CD4-positive, alpha-beta T cell treated with Interleukin-21 for 1 hour (primary cell): ENCODE results near the gene LAMB1.

Experiments used
- DNase-seq: peaks from one replicate; pipeline ENCODE4 v3.0.0-alpha.2; 2020

LAMB1 gene

DNA sequence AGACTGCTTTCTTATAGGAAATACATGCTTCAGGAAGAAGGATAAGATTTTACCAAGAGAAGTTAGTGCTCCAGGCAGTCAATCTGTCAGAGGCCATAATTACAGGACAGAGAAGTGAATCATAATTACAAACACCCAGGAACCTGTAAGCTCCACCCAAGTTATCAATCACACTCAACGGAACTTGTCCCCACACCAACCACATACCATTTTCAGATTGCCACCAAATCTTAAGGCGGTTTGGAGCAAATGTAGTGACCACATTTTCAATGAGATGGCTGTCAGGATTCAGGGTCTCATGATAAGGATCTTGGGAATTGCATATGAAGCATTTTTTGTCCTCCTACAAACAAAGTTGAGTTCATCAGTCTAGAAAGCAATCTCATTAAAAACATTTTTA, 4.8 kb downstream of the LAMB1 start:
- DNase-seq = no peak

DNA sequence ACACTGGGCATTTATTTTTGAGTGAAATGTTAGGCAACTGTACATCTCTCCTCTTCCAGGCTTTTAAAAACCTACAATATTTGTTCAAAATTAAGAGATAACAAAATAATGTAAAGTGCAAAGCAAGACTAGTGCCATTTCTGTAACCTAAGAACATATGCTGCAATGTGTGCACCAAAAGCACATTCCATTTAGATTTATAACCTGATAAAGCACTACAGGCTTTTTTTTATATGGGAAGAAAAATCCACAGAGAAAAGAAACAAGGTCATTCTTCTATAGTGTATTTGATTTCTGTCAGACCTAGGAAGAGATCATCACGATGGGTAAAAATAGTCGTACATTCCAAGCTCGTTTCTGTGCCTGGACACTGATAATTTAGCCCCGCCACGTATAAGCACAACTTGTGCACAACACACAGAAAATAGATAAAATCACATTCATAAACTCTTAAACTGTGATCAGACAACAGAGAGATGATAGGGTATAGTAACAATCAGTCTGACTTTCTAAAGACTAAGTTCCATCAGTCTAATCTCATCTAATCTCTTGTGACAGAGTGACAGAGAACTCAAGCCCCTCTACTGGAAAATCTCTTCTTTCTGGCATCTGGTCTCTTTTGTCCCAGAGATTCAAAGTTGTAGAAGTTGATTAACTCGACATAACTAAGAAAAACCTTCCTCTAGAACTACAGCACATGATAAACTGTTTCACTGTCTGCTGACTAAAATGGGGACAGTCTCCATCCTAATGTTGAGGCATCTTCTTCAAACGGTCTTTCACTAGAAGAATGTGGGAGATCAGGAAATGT, 6.7 kb downstream of the LAMB1 start:
- no peak for DNase-seq

DNA sequence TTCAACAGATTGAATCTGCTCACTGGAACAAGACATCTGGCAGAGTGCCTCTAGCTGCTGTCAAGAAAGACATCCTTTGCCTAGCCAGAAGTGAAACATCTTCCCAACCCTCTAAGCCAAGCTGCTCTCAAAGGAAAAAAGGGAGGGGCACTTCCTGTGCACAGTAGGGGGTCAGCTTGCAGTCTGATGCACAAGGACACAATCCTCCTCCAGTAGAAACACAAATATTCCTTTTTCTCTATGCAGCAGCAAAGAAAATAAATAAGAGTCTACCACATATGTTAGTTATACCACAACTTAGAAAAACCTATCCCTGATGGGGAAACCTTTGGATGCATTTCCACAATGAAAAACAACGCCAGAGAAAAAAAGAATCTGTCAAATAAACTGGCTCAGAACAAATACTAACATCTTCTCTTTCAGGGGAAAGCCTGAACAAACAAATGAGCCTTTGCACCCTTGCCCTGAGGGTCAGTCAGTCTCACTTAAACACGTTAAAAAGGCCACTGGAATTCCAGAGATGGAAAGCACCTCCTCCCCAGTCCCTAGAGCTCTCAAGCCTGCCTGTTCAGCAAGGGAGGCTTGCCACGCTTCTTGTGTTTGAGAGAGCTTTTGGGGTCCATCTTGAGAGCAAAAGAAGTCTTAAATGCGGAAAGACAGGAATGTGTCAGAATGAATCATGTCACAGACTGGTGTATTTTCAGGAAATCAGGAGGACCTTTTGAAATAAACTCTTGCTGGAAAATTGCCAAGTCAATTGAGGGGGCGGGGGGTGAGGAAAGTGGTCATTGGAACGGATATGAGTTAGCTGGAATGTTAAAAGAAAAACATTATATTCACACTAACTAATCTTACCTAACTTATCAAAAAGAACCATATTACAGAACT, 7.5 kb downstream of the LAMB1 start:
- no peak for DNase-seq

DNA sequence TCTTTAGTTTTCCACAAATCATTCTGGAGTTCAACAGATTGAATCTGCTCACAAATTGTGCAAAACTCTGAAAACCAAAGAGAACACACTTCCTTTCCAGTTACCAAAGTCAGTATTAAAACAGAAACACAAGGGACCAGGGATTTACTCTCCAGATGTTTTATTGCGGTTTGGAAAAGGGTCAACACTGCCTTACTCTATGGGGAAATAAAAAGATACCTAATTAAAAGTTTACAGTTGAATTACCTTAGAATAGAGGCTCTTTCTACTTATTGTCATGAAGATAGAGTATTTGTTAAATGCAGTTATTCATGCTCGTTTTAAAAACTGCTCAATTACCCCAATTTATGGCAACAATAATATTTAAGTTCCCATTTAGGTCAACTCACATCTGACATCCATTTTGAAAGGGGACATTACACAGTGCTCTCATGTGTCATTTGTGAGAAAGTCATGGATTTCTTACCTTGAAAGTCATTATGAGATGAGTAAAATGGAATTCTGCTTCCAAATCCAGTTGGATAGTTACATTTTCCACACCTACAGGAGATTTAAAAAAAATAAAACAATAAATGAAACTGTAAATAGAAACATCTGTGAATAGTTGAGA, 8.4 kb downstream of the LAMB1 start:
- no peak for DNase-seq

DNA sequence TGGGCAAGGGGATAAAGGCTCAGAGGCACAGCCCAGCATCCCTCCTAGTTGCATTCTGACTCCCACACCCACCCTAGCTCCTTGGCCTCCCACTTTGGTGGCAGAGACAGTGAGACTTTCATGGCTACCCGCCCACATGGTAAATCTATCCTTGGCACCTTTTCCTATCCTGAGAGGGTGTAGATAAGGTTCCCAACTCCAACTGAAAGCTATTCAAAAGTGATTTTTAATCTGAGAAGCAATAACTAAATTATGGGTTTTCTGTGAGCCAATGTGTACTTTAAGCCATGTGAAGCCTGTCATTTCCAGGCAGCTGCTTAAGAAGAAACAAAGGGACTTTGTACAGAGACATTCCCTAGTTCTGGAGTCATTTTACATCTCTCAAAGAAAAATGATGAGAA, 9.1 kb downstream of the LAMB1 start:
- no peak for DNase-seq

DNA sequence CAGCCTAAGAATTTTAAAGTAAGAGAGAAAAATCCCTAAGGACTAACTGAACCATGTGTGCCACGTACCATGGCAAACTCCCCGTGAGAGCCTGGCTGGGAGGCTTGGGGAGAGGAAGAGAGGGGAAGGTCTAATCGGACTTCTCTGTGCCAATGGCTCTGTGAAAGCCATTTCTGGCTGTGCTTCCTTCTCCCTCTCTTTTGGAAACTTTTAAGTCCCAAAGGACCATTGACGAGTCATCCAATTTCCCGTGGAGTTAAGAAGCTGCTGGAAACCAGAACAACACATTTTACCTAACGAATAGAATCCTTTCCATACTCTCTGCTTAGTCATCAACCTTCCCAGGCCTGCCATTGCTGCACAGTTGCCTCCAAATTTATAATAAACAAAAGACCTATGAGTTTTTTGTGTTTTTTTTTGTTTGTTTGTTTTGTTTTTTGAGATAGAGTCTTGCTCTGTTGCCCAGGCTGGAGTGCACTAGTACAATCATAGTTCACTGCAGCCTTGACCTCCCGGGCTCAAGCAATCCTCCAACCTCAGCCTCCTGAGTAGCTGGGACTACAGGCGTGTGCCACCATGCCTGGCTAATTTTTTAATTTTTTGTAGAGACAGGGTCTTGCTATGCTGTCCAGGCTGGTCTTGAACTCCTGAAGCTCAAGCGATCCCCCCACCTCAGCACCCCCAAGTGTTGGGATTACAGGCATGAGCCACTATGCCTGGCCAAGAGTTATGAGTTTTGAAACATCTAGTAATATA, 13.2 kb downstream of the LAMB1 start:
- DNase-seq = no peak

DNA sequence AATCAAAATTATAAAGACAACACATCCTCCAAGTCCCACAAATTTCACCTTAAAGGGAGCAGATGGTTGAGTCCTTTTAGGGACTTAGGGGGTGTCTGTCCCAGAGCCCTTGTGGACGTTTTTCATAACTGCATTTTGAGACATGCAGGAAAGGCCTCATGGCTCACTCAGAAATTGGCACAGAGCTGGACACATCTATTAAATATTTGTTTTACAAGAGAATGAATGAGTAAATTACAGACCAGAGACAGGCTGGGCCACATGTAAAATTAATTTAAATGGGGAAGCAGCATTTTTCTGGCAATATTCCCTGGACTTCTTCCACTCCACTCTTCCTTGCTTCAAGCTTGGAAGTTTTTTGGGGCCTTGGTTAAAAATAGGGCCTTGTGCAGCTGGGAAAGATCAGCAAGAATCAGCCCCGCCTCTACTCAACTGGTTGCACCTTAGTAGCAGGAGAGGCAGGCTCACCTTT, 20.0 kb downstream of the LAMB1 start:
- no peak for DNase-seq

DNA sequence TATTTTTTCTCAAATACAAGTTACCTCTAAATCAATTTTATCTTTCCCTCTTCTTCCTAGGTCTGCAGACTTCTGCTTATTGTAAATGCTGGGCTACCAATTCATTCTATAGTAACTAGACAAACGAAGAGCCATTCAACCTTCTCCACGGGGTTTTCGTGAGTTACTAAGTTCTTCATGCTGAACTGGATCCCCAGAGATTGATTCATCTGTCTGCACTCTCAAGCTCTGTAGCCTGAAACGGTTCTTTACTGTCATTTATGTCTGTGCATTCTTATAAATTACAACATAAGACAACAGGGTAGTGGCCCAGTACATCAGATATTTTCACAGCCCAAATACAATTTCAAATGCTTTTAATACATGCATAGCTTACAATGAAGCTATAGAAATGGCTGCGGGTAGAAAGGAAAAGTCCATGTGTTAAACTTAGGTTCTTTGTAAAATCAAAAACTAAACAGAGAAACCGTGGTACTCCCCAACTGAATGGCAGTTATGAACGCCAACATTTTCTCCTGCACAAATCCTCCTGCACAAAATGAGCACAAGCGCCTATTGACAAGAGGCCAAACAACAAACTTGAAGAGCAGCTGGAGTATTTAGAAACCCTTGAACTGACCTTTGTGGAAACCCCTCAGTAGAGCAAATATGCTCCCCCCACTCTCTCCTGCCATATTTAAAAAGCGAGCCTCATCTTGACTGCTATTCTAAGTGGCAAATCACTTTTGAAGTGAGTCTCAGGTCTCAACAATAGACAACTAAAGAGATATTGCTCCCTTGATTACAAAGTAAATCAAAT, 20.7 kb downstream of the LAMB1 start:
- DNase-seq = no peak

DNA sequence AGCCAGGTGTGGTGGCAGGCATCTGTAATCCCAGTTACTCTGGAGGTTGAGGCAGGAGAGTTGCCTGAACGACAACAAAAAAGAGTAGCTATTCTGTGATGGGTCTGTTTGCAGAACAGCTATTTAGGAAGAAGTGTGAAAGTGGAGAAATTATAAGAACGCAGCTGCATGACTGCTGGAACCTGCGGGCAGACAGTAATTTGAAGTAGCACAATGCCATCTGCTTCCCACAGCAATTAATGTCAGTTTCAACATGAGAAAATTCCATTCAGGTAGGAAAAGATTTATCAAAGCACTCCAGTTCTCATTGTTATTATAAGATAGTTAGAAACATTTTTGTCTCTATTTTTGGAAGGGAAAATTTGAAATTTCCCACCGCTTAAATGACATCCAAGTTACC, 21.5 kb downstream of the LAMB1 start:
- no peak for DNase-seq

DNA sequence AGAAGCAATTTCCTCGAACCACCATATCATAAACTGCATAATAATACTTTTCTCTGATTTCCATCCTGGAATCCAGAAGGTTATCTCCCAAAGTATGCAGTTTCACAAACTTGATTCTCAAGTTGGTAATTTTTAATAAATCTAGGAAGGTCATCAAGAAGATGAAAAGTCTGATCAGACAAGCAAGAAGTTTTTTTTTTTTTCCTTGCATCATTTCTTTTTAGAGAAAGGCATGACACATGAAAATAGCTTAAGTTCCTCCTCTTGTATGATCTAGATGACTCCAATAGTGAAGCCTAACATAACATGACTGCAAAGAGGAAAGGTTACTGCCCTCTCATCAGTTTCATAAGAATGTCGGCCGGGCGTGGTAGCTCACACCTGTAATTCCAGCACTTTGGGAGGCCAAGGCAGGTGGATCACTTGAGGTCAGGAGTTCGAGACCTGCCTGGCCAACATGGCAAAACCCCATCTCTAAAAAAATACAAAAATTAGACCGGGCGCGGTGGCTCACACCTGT, 22.2 kb downstream of the LAMB1 start:
- DNase-seq = no peak

DNA sequence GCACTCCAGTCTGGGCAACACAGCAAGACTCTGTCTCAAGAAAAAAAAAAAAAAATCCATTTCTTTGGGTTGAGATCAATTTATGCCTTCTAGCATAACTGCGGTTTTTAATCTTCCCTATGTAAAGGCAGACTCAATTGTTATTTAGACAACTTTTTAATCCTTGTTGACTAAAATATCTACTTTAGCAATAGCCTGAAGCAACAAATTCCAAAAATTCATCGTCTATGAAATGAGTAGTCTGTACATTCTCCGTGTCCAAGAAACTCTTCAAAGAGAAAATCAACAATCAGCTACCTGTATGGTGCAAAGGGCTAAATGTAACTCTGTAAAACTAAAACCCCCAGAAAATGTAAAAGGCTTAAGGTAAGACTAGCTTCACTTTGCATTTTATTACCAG, 22.8 kb downstream of the LAMB1 start:
- no peak for DNase-seq

DNA sequence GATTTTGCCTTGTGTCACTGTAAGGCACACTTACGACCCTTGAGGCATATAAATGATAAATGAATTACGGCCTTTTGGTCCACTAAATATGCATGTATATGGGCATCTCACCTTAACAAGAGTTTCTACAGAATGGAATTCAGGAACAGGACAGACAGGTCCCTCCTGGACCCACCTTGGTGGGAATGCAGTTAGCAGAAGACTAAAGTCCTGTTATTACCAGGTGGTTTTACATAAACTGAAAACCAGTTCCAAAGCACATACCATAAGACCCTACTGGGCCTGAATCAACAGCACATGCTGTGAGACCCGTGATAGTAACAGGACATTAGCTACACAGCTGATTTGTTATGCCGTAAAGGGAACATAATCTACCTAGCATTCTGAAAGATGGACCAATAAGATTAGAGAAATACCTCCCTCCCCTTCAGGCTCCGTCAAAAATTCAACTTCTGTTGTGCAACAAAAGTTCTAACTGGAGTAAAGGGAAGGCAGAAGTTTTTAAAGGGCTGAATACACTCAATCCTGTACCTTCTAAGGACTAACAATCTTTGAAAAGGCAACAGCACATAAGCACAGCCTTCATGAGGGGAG, 24.0 kb downstream of the LAMB1 start:
- no peak for DNase-seq

DNA sequence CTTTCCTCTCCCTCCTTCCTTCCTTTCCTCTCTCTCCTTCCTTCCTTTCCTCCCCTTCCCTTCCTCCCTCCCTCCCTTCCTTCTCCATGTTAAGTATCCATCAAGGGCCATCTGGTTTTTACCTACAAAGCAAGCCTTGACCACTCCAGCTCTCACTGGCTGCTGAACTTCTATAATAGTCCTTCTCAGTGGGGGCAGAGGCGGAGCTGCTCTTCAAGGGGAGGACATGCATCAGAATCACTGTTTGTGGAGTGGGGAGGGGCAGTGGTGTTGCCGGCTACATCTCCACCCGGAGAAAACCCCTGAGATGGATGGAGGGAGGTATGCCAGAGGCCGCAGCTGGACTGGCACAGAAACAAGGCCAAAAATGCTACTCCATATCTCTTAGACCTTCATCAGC, 25.9 kb downstream of the LAMB1 start:
- no peak for DNase-seq

DNA sequence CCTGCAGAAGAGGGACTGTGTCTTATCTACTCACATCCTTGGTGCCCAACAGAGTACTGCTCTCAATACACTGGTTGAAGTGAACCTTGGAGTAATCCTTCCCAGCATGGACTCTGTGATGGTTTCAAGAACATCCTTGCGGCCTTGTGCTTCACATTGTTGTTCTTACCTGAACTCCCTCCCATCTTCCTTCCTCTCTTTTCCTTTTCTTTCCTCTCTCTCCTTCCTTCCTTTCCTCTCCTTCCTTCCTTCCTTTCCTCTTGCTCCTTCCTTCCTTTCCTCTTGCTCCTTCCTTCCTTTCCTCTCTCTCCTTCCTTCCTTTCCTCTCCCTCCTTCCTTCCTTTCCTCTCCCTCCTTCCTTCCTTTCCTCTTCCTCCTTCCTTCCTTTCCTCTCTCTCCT, 26.3 kb downstream of the LAMB1 start:
- no peak for DNase-seq

DNA sequence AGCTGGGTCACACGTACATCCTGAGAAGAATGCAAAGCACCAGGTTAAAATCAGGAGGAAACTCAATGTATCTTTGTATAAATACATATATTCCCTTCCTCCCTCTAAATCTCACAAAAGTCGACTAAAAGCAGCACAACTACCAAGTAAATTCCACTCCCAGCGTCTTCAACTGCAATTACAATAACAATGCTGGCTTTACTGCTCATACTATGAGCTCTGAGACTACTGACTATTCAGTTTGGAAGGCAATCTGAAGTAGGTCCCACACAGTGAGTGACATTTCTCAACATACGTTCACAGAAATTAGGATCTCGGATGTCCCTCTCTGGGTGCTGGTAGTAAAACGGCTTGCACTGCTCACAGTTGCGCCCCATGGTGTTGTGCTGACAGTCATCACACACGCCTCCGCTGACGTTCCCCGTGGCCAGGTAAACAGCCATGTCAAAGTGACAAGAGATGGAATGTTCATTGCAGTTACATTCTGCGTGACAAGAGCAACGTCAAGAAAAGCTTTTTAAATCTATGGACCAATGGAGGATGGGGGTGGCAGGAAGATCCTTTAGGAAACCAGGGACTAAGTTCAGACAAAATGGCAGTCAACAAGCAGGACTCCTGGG, 27.5 kb downstream of the LAMB1 start:
- DNase-seq = no peak

DNA sequence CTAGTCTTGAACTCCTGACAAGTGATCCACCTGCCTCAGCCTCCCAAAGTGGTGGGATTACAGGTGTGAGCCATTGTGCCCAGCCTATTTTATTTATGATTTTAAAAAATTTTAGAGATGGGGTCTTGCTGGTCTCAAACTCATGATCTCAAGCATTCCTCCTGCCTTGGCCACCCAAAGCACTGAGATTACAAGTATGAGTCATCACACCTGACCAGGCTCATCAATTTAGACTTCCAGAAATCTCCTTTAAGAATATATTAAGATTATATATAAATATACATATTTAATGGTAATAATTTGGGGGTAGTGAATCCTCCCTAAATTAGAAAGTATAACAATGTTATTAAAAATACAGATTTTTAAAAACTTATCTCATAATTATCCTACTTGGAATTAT, 29.1 kb downstream of the LAMB1 start:
- no peak for DNase-seq

DNA sequence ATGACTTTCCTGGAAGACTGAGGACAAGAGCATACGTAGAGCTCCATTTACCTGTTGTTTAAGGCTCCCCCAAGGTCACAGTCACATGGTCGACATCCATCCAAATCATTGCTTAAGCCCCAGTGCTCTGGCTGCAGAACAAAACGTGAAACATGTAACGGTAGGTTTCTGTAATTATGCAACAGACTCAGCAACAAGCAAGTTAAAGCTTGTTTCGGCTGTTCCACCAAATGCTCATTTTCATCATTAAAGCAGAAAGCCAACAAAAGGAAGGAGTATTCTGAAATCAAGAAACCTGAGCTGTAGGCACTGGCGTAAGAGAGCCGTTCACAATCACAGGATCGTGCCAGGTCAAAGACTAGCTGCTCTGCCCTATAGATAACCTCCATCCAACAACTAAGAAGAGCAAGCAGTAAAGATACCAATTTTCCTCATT, 30.0 kb downstream of the LAMB1 start:
- DNase-seq = no peak

DNA sequence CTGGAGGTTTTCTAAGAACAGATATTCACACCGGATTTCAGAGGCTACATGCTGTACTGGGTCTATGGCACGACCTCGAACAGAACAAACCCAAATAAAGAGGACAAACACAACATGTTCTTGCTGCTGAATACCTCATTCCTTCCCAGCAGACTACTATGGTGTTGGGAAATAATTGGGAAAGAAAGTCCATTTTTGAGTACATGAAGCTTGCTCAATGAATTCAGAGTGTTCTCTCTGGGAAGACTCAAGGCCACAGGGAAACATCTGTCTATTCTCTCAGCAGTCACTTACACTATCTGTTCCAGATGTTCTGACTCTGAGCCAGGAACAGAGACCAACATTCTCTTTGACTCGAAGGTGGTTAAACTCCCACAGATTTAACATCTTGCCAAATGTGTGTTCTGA, 30.9 kb downstream of the LAMB1 start:
- no peak for DNase-seq

DNA sequence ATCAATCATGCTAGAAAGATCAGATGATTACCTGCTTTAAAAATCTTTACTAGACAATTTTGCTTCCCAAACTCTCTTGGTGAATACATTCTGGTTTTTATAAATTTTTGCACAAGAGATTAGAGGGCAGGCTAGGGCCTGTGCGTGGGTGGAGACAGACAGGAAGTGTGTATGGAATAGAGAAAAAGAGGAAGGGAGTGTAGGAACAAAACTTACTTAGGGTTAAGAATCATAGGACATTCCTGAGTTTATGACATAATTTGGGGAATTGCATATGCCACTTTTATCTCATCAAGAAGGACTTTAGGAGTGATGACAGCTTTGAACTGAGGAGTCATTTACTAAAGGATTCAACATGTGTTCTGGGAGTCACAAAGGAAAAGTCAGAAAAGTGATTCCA, 31.3 kb downstream of the LAMB1 start:
- DNase-seq = no peak

DNA sequence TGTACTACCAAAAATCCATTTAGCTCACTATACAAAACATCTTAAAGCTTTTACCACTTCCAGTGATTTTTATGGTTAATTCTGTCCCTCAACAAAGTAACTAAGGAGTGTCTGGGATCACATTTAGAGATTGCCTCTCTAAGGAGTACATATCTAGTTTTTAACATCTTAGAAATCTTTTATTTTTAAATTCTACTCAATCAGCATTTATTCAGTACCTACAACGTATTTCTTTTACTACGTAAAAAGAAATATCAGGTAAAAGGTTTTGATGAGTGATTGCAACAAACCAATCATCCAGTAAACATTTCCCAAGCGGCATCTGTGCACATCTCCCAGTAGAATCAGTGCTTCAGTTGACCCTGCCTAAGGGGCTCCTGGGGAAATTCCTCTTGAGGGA, 31.9 kb downstream of the LAMB1 start:
- no peak for DNase-seq

DNA sequence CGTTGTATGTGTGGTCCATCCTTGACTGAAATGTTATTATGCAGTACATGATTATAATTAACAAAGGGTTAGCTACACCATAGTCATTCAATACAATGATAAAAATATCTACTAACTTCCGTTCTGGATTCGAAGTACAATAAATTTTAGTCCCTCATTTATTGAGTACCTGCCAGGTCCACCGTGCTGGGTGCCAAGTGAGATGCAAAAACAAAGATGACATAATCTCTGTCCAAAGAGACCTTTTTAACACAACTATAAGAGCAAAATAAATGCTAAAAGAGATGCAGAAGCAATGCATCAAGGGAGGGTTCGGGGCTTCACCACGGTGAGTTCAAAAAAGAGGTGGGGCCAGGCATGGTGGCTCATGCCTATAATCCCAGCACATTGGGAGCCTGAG, 33.1 kb downstream of the LAMB1 start:
- no peak for DNase-seq
